ENCODE results near the gene NGF. TPM values are rescaled to one million over a fixed set of nuclear protein-coding genes. Genes with fewer than 3 reads are reported as not detected.

Gene NGF
- total RNA-seq, 2 donors from 2014 or later, result 0.25 to 0.64 TPM

DNA sequence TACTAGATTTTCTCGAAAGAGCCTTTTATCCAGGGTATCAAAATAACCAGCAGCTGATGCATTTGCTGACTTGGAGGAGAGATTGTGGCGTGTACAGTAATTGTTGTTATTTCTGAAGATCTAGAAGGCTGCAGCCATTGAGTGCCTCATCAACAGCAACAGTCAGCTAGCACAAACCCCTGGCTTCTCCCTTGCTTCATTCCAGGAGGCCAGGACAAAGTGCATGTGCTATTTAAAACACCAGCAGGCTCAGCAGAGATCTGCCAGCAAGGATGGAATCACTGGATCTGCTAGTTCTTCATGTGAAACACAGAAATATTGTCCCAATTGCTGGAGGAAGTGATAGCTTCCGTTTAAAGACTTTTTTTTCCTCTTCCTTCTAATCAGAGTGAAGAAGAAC, 2.8 kb upstream of the NGF start:
- ATAC-seq (no peak), DNase-seq (no peak)
- intact Hi-C loops (cut with DNase I, micrococcal nuclease), result no loop called here

DNA sequence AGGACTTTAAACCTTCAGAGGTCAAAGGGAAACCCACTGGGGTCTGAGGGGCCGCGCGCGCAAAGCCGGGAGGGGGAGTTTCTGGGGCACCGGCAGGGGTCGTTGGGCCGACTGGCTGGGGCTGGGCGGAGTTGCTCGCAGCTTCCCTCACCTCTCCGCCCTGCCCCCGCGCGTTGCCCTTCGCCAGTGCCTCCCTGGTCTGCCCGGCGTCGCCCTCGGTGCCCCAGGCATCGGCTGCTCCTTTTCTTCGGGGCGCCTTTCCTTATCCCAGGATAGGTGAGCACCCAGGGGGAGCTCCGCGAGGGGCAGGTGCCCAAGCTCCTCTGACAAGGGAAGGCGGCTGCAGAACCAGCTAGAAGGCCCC, 390 bp upstream of the NGF start:
- intact Hi-C loops (cut with DNase I, micrococcal nuclease), result no loop called here
- DNase-seq (no peak), ATAC-seq (no peak)

DNA sequence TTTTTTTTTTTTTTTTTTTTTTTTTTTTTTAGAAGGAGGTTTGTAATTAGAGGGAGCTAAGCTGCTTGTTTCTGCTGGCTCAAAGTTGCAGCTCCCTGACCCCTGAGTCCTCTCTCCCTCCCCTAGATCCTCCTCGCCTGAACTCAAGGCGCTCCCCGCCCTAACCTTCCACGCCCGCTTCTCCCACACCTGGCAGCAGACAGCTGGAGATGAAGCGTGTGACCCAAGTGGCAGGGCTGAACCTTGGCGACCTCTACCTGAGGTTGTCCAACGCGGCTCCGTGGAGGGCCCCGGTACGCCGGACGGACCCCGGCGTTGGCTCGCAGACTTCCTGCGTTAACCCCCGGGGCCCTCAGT, 795 bp downstream of the NGF start:
- ATAC-seq, result peak; percentile 65
- DNase-seq, result peak in 1 of 2 donors; percentile 18
- intact Hi-C loops (cut with DNase I, micrococcal nuclease), result no loop called here

DNA sequence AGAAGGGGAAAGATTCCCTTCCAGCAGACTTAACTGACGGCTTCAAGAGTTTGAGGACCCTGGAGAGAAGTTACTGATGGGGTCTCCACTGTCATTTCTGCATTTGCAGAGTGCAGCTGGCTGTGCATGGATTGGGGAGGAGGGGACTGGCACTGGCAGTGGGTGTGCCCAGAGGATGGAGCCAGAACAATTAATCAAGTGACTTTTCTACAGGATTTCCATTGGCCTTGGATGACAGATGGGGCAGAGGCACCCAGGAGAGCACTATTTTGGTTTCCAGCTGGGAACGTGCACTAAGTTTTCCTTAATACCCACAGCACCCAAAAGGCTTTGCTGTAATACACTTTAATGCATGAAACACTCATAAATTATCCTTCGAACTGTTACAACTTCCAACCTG, 1.3 kb downstream of the NGF start:
- ATAC-seq, result no peak
- intact Hi-C loops (cut with DNase I, micrococcal nuclease), result no loop called here
- DNase-seq, result no peak

DNA sequence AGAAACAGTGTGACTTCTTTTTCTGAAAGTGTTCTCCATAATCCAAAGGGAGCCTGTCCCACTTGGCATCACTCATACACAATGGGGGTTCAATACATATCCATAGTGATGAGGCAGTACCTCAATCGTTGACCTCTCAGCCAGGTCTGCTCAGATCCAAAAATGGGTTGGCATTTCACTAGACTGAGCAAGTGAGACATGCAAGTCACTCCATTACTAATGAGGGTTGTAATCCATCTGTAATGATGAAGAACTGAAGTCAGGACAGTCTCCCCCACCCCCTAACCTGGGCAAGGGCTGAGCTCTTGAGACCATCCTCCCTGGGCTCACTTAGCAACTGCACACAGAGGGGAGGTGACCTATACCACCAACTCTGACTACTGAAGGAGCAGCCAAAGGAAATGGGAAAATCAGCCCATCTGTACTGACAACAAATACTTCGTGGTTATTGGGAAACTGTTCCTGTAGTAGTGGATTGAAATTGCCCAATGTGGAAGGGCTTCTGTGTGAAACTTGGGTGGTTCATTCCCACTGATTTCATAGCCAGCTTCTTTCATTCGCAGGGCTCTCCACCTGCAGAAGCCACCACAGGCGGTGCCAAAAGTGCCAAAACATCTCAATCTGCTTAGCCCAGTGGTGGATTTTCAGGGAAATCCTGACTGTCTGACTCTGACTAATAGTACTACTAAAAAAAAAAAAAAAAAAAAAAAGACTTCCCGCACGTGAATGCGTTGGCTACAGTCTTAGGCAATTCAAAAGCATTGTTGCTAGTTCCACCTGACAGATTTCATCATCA, 5.0 kb downstream of the NGF start:
- DNase-seq, result no peak
- no peak for ATAC-seq
- intact Hi-C loops (cut with DNase I, micrococcal nuclease), result no loop called here

DNA sequence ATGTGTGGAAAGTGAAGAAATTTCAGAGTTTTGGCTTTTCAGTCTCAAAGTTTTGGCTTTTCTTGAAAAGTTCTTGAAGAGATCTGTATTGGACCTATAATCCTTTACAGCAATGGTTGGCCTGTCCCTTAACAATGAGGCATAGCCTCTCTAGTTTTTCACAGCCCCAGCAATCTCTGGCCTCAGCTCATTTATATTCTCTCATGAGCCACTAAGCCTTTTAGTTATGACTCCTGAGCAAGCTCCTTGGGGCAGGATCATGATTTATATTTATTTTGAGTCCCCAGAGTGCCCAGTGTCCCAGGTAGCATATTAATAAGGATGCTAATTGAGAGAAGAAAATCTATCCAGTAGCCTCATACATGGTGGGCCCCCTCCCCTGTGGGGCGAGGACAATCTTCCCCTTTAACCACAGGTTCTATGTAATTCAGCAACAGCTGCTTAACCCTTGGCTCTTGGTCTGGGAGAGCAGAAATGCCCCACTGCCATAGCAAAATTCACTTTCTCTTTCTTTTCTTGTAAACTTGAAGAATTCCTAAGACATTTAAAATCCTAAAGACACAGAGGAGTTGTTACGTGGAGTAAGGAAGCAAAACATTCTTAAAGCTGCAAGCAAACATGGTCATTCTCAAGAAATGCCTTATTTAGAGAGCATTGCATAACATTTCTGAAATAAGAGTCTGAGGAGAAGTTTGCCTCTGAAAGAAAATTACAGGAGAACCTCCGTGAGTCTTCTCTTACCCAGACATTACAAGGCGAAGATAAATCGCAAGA, 6.3 kb downstream of the NGF start:
- intact Hi-C loops (cut with DNase I, micrococcal nuclease), result no loop called here
- no peak for DNase-seq
- ATAC-seq, result no peak

DNA sequence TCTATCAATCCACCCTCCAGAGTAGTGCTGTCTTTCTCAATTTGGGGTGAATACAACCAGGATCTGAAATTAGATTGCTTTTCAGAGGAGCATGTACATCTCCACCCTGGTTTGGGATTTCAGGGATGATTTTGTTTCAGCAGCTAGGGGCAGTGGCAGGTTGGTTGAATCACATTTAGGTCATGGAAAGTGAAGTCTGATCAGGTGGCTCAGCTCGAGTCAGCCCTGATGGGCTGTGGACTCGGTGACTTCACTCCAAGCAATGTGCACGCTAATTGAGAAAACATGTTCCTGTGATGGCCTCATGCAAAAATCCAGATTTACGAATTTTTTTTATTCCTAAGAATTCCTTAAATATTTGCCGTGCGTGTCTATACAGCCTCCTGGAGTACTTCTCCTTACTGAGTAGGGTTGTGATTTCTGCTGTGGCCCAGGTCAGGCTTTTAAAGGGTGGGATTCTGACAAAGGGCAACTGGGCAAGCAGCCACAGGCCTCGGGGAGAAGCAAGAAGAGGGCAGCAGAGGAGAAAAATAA, 7.5 kb downstream of the NGF start:
- DNase-seq (no peak), ATAC-seq (no peak)
- intact Hi-C loops (cut with DNase I, micrococcal nuclease), result no loop called here

DNA sequence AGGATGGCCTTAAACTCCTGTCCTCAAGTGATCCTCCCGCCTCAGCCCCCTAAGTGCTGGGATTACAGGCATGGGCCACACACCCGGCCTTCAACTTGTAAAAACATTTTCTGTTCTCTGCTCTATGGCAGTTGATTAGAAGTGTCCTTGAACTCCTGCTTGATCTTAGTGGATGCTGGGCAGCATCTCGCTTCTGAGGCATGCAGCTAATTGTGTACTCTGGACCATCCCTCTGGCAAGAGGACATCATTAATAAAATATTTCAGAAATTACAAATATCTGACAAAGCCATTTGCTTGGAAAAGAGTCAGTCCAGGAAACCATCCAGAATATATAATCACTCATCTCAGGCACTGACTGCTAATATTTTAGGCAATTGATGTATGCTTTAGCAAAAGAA, 8.1 kb downstream of the NGF start:
- ATAC-seq, result no peak
- DNase-seq, result no peak
- intact Hi-C loops (cut with DNase I, micrococcal nuclease), result no loop called here

DNA sequence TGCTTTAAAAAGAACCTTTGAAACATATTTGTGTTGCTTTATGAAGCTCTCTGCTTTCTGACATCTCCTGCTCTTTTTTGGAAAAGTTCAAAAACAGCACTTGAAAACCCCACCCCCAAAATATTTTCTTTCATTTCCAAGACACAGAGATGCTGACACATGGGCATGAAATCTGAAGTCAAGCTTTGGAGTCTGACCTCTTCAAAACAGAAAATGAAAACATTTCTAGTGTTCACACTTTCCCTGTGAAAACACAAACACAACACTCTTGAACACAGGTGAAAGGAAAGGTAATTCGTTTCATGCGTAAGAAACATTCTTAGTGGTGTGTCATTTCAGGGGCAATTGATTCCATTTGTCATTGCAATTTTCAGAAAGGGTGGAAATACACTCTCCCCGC, 10.8 kb downstream of the NGF start:
- ATAC-seq (no peak), DNase-seq (no peak)
- intact Hi-C loops (cut with DNase I, micrococcal nuclease), result no loop called here

DNA sequence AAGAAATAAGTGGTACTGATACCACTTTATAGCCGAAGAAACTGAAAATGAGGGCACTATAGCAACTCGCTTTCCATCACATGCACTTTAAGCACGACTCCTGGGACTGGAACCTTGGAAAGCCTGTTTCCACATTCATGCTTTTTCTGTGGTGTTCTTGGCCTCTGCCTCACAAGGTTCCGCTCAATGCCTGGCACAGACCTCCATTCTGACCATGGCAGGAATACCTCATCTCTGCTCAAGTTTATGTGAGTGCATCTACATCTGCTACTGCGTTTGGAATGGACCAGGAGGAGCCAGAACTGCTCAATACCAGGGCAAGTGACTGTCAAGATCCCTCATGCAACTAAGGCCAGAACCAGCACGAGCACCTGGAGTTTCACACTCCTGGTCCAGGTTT, 11.6 kb downstream of the NGF start:
- intact Hi-C loops (cut with DNase I, micrococcal nuclease), result no loop called here
- DNase-seq (no peak), ATAC-seq (no peak)

DNA sequence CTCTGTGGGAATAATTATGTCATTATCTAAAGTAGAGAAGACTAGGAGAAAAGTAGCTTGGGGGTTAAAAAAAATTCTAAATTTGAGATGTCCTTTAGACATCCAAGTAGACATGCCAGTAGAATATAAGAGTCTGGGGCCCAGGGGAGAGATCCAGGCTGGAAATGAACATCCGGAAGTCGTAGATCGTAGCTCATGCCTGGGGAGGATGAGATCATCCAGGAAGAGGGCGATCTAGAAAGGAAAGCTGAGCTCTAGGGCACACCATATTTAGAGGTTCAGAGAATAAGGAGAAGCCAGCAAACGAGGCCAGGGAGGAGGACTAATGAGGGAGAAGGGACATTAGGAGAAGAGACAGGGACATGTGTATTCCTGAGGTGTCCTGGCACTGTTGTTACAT, 12.2 kb downstream of the NGF start:
- intact Hi-C loops (cut with DNase I, micrococcal nuclease), result no loop called here
- no peak for ATAC-seq

DNA sequence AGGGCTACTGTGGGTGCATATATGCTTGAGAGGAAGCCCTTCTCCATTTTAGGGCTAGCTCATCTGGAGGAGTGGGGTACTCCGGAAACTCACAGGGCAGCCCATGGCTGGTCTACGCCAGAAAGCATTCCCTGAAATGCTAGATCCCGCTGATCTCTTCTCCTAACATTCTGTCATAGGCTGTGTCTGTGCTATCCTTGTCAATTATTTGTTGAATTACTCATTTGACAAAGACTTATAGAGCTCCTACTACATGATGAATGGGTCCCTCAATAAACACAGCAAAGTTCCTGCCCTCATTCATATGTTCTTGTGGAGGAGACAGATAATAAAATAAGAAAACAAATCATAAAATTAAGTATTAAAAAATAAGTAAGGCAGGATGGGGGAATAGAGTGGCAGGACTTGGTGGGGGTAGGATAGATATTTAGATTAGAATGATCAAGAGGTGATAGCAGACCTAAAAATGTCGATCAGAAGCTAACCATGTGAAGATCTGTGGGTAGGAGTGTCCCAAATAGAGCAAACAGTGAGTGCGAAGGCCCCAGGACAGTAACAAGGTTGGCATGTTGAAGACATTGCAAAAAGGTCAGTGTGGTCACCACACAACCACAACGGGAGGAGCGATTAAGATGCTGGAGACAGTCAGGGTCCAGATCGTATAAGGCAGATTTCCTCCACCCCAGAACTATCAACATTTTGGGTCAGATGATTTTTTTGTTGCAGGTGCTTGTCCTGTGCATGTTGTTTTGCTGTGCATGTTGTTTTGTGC, 13.2 kb downstream of the NGF start:
- ATAC-seq, result no peak
- intact Hi-C loops (cut with DNase I, micrococcal nuclease), result no loop called here
- no peak for DNase-seq

More for the DNA sequence above, 12.2 kb downstream of the NGF start:
- DNase-seq, result no peak

DNA sequence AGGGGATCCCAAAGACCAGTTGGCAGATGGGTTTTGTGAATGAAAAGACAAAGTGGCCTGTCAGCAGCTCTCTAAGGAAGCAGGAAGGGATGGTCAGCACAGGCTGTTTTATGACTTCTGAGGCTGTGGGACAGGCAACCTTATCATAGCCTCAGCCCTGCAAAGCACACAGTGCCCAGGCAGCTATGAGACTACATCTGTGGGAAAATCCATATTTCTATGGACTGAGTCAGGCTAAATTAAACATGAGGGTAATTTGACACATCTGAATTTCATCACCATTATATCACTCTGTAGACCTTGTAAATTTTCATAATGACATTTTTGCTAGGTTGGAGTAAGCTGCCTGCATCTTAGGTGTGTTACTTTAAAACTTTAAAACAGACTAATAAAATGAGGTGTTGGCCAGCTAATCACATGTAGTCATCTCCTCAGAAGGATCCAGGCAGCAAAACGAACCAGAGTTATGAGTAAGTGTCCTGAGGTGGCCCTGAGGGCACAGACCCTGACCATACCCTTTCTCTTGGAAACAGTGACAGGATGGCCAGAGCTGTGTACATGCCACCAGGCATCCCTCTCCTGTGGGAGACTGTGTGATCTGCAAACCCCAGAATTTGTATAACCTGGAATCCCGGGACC, 14.6 kb downstream of the NGF start:
- peak; percentile 91 for ATAC-seq
- DNase-seq, result peak; percentile 20 to 72
- intact Hi-C loops (cut with DNase I, micrococcal nuclease), result no loop called here

DNA sequence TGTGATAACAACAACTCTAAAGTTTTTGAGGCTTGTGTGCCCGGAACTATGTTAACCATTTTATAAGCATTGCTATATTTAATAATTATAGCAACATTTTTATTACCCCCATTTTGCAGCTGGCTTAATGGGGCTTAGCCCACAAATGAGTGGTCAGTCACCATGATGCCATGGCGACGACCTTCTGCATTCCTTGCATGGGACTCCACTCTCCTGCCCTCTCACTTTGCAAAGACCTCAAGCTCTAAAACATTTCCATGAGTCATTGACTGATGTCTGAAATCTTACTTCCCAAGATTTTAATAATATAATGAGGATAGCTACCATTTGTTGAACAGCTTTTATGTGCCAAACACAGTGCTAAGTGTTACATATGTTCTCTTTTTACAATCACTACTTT, 15.4 kb downstream of the NGF start:
- ATAC-seq (no peak), DNase-seq (no peak)
- intact Hi-C loops (cut with DNase I, micrococcal nuclease), result no loop called here

DNA sequence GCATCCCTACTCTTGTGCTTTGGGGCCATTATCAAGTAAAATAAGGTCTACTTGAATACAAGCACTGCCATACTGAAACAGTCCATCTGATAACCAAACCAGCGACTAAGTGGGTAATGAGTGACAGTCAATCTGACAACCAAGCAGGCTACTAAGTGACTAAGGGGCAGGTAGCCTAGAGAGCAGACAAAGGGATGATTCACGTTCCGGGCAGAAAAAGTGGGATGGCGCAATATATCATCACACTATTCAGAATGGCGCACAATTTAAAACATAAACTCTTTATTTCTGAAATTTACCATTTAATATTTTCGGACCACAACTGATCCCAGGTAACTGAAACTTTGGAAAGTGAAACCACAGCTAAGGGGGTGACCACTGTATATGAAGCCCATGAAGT, 17.7 kb downstream of the NGF start:
- ATAC-seq (no peak), DNase-seq (no peak)
- intact Hi-C loops (cut with DNase I, micrococcal nuclease), result no loop called here

DNA sequence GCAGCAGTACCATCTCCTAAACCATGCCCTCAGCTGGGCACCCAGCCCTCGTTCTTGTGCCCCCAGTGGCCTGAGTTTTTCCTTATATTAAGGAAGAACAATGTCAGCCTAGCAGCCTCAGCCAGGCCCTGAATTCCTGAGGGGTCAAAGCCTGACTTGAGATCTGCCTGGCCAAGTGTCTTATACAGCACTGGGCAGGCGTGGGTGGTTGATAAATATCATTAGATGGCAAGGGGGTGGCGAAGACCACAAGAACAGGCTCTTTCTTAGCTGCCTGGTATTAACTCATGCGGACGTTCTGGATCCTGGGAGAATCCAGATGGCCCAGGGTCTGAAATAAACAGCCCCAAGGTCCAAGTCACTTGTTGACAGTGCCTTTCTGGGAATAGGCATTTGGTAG, 18.3 kb downstream of the NGF start:
- DNase-seq (no peak), ATAC-seq (no peak)
- intact Hi-C loops (cut with DNase I, micrococcal nuclease), result no loop called here

DNA sequence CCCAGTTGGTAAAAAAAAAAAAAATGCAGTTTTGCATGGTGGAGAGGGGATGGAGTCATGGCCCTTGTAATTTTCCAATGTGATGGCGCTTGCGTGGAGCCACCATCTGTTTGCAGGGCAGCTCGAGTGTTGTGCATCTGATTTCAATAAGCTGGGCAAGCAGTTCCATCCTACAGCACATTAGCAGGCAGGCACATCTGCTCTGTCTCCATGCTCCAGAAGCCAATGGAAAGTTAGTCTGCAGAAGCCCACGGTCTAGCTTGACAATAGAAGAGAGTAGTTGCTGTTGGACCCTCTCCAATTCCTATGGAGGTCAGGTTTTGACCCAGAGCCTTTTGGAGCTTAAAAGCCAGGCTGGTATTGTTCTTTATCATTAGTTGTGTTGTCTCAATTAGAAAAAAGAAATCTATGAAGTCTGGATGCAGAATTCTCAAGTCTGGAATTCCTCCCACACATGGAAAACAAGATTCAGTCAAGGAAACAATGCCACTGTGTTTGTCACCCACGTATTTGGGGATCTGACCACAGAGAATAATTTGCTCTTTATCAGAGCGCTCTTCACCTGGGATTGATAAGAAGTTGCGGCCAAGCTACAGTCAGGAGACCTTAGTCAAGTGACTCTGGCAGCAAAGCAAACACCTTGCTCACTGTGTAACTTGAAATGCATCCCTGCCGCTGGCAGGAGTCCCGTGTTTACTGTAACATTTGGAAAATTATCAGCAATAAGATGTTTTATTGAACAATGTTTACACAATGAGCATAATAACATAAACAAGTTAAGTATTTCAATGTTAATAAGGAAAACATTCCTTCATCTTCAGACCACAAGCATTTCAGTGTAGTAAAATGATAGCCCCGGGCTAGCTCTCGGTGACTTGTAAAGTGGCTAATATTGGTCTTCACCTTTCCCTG, 20.7 kb downstream of the NGF start:
- DNase-seq, result no peak
- intact Hi-C loops (cut with DNase I, micrococcal nuclease), result no loop called here
- no peak for ATAC-seq

DNA sequence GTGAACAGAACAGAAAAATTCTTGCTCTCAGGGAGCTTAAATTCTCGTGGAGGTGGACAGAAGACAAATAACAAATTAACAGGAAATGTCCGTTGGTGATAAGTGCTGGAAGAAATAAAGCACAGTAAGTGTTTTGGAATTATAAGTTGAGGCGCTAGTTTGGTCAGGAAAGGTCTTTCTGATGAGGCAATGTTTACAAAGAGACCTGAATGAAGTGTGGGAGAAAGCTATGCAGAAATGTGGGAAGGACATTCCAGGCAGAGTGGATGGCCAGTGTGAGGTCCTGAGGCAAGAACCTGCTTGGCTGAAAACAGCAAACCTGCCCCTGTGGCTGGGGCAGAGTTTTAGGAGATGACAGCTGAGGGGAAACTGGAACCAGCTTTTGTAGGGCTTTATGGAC, 23.3 kb downstream of the NGF start:
- intact Hi-C loops (cut with DNase I, micrococcal nuclease), result no loop called here
- no peak for ATAC-seq
- no peak for DNase-seq

Data from left colon (tissue), 2 donors.